ENCODE data around the gene GPATCH1.
"Not testable (repeated sequence)": the region's sequence is repeated elsewhere in the genome, so short reads cannot be mapped to it uniquely, and the experiment has no call there.

The GPATCH1 gene

GRCh38 chr19:33124207-33125098, 43.5 kb downstream of the GPATCH1 start:
- no peak for DNase-seq

GRCh38 chr19:33125929-33126388, 45.0 kb downstream of the GPATCH1 start:
- peak; percentile 63 for DNase-seq

GRCh38 chr19:33126712-33127111, 45.7 kb downstream of the GPATCH1 start:
- not testable (repeated sequence) for DNase-seq

GRCh38 chr19:33129901-33130300, 48.9 kb downstream of the GPATCH1 start:
- no peak for DNase-seq

GRCh38 chr19:33130433-33130832, 49.5 kb downstream of the GPATCH1 start:
- DNase-seq, result no peak

GRCh38 chr19:33132021-33132420, 51.0 kb downstream of the GPATCH1 start, which contains the start of gene WDR88:
TSS of gene WDR88 (plus strand) at chr19:33132114. CDS start at chr19:33132170, 56 bp downstream.
- DNase-seq, result no peak

GRCh38 chr19:33132425-33132824, 51.4 kb downstream of the GPATCH1 start:
- DNase-seq, result no peak

- DNase-seq, result no peak
Observed at GRCh38 chr19:33133438-33134031, 52.6 kb downstream of the GPATCH1 start.

- DNase-seq, result peak; percentile 70
Observed at GRCh38 chr19:33134571-33135041, 53.6 kb downstream of the GPATCH1 start.

GRCh38 chr19:33139165-33139564, 58.2 kb downstream of the GPATCH1 start:
- no peak for DNase-seq

- peak; percentile 67 for DNase-seq
Observed at GRCh38 chr19:33143897-33144405, 63.0 kb downstream of the GPATCH1 start.

- no peak for DNase-seq
Observed at GRCh38 chr19:33146209-33146608, 65.2 kb downstream of the GPATCH1 start.

GRCh38 chr19:33147538-33147937, 66.6 kb downstream of the GPATCH1 start:
- DNase-seq, result no peak

- DNase-seq, result no peak
Observed at GRCh38 chr19:33150852-33151518, 70.0 kb downstream of the GPATCH1 start.

- no peak for DNase-seq
Observed at GRCh38 chr19:33152176-33152575, 71.2 kb downstream of the GPATCH1 start.

- DNase-seq, result not testable (repeated sequence)
Observed at GRCh38 chr19:33152625-33153024, 71.6 kb downstream of the GPATCH1 start.

GRCh38 chr19:33154313-33154712, 73.3 kb downstream of the GPATCH1 start:
- not testable (repeated sequence) for DNase-seq

GRCh38 chr19:33156334-33156733, 75.4 kb downstream of the GPATCH1 start:
- DNase-seq, result no peak

- no peak for DNase-seq
Observed at GRCh38 chr19:33157906-33158305, 76.9 kb downstream of the GPATCH1 start.

GRCh38 chr19:33158365-33158764, 77.4 kb downstream of the GPATCH1 start:
- DNase-seq, result no peak

- no peak for DNase-seq
Observed at GRCh38 chr19:33159149-33159548, 78.2 kb downstream of the GPATCH1 start.

- DNase-seq, result no peak
Observed at GRCh38 chr19:33159893-33160292, 78.9 kb downstream of the GPATCH1 start.

- DNase-seq, result no peak
Observed at GRCh38 chr19:33161201-33161600, 80.2 kb downstream of the GPATCH1 start.
